Fibroblast of mammary gland (primary cell): Measurements from ENCODE around the gene PCID2.
A peak's percentile ranks its signal among the peaks of the same experiment; 100 is the strongest.

Experiments used
- DNase-seq: peaks from one replicate; pipeline ENCODE4 v3.0.0-alpha.2; 2010; ENCODE audit warnings: low read depth
- H3K4me3 ChIP-seq: 2 replicates; pipeline ENCODE4 v1.5.1; 2011; ENCODE audit warnings: low read depth, mild to moderate bottlenecking, low read length, moderate library complexity; ENCODE audit not compliant: control insufficient read depth
- CTCF ChIP-seq: conservative IDR thresholded peaks from 2 replicates; pipeline ENCODE4 v1.5.1; 2011; ENCODE audit warnings: low read depth, low read length, inconsistent platforms; ENCODE audit not compliant: control insufficient read depth, insufficient read depth

The PCID2 gene

DNA sequence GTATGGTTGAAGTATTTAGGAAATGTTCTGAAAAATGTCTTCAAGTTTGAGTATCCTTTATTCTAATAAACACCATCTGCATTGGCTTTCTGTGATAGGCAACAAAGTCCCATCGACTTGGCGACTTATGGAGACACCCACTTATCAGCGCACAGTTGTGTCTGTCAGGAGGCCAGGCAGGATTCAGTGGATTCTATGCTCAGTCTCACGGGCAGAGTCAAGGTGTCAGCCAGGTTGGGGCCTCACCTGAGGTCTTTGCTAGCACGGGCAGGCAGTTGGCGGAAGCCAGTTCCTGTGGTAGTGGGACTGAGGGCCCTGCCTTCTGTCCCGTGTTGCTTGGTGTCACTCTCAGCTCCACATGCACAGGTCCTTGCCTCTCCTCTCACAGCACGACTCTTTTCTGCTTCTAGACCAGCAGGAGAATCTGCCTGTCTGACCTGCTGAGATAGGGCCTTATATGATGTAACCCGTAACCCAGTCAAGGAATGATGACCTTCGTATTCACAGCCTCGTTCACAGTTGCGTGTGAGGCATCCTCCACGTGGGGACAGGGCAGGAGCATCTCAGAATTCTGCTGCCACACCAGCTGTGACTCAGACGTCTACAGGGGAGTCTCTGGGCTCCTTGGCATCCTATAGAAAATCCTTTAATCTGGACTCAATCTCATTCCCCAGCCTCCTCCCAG, 10.9 kb upstream of the PCID2 start:
- no peak overlapping the region for H3K4me3 ChIP-seq
- TF ChIP-seq CTCF = no peak
- DNase-seq = peak; percentile 24

DNA sequence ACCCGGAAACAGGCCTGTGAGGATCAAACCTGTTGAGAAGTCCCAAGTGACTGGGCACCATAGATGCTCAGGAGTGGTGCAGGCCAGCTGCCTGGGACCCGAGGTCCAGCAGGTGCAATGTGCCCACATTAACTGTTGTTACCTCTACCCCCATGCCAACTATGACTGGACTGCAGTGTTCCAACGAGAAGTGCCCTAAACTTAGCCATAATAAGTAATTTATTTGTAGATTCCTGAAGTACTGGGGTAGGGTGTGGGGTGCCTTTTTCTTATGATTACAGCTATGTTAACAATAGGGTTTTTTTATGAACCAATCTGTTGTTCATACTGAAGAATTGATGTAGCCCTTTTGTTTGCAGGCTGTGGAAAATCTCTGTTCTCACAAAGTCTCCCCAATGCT, 10.1 kb upstream of the PCID2 start:
- TF ChIP-seq CTCF = no peak
- no peak for DNase-seq
- no peak overlapping the region for H3K4me3 ChIP-seq

GRCh38 chr13:113216254-113217048, 8.0 kb upstream of the PCID2 start:
- TF ChIP-seq CTCF = no peak
- H3K4me3 ChIP-seq = no peak overlapping the region
- DNase-seq = peak; percentile 81

- no peak for DNase-seq
- TF ChIP-seq CTCF = peak; percentile 3
- H3K4me3 ChIP-seq = no peak overlapping the region
These were observed 3.3 kb upstream of the PCID2 start for GRCh38 chr13:113211774-113212173.

DNA sequence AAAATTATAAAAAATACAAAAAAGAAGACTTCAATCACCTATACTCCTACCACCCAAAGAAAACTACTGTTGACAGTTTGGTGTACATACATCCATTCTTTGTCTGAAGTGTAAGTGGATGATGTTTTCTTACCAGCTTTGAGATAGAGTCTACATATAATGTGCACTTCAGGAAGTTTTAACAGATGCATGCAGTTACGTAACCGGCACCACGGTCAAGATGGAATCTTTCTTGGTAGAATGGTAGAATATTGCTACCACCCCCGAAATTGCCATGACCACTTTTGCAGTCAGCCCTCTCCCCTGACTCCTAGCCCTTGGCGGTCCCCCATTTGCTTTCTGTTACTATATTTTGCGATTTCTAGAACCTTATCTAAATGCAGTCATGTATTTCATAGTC, 2.4 kb upstream of the PCID2 start:
- peak overlapping the region; percentile 60 for H3K4me3 ChIP-seq
- no peak for DNase-seq
- no peak for TF ChIP-seq CTCF

DNA sequence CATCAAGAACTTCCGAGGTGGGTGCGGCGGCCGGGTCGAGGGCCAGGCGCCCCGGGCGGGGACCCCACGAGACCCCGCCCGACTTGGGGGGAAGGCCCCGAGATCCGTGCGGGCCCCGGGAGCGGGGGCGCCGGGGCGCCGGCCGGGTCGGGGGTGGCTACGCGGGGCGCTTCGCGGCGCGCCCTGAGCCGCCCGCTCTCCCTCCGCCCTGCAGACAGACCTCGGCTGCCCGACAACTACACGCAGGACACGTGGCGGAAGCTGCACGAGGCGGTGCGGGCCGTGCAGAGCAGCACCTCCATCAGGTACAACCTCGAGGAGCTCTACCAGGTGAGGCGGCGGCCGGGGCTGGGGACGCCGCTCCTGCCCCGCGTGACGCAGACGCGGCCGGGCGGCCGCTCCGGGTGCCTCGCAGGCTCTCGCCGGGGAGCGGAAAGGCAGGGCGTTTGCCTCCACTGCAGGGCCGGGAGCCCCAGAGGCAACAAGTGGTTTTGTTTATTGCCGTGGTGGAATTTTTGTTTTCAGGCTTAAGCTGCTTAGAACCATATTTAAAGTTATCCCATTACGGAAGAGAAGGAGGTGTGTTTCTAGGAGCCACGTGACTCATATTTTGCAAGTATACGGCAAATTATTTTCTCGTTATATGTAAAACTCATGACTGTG, 1.4 kb upstream of the PCID2 start:
- no peak for TF ChIP-seq CTCF
- H3K4me3 ChIP-seq = peak overlapping the region; percentile 60
- DNase-seq = peak; percentile 52
